8988T (cell line): ENCODE results near the gene NFIA.

Experiments
- DNase-seq: peaks from one replicate; pipeline ENCODE4 v3.0.0; 2011

The NFIA gene

GRCh38 chr1:61190153-61190552 lies 107.8 kb downstream of the NFIA start:
- DNase-seq = no peak

GRCh38 chr1:61190618-61191432 lies 108.5 kb downstream of the NFIA start:
- DNase-seq = no peak

GRCh38 chr1:61191433-61191720 lies 109.0 kb downstream of the NFIA start:
- DNase-seq = no peak

- no peak for DNase-seq
These were observed 110.4 kb downstream of the NFIA start for GRCh38 chr1:61192663-61193330.

- DNase-seq = no peak
These were observed 111.4 kb downstream of the NFIA start for GRCh38 chr1:61193808-61194207.

GRCh38 chr1:61198554-61198953 lies 116.2 kb downstream of the NFIA start:
- DNase-seq = no peak

GRCh38 chr1:61201035-61201434 lies 118.7 kb downstream of the NFIA start:
- no peak for DNase-seq

GRCh38 chr1:61202854-61203598 lies 120.7 kb downstream of the NFIA start:
- no peak for DNase-seq

GRCh38 chr1:61204528-61204927 lies 122.2 kb downstream of the NFIA start:
- no peak for DNase-seq

GRCh38 chr1:61207416-61207815 lies 125.1 kb downstream of the NFIA start:
- DNase-seq = no peak

- no peak for DNase-seq
These were observed 125.8 kb downstream of the NFIA start for GRCh38 chr1:61208172-61208571.

- DNase-seq = no peak
These were observed 126.5 kb downstream of the NFIA start for GRCh38 chr1:61208831-61209230.

GRCh38 chr1:61210435-61211154 lies 128.2 kb downstream of the NFIA start:
- no peak for DNase-seq

GRCh38 chr1:61213245-61214011 lies 131.1 kb downstream of the NFIA start:
- no peak for DNase-seq

- DNase-seq = no peak
These were observed 132.8 kb downstream of the NFIA start for GRCh38 chr1:61215119-61215518.

- no peak for DNase-seq
These were observed 133.4 kb downstream of the NFIA start for GRCh38 chr1:61215676-61216289.

- no peak for DNase-seq
These were observed 138.2 kb downstream of the NFIA start for GRCh38 chr1:61220536-61220935.

- no peak for DNase-seq
These were observed 139.3 kb downstream of the NFIA start for GRCh38 chr1:61221642-61222041.

GRCh38 chr1:61222240-61222639 lies 139.9 kb downstream of the NFIA start:
- no peak for DNase-seq

GRCh38 chr1:61223140-61223539 lies 140.8 kb downstream of the NFIA start:
- no peak for DNase-seq

- no peak for DNase-seq
These were observed 142.2 kb downstream of the NFIA start for GRCh38 chr1:61224609-61225008.

GRCh38 chr1:61225478-61225877 lies 143.1 kb downstream of the NFIA start:
- DNase-seq = no peak
